MV-4-11 (cell line): Measurements from ENCODE around the gene ARPIN.
A peak's percentile ranks its signal among the peaks of the same experiment; 100 is the strongest.
"Not testable (repeated sequence)": the region's sequence is repeated elsewhere in the genome, so short reads cannot be mapped to it uniquely, and the experiment has no call there.

Source experiments
- DNase-seq: peaks from one replicate; lab custom pipeline; 2025; lab: John Stamatoyannopoulos, UW

ARPIN gene

GRCh38 chr15:89910891-89911626 lies 1.7 kb downstream of the ARPIN start:
- DNase-seq = peak; percentile 77

DNA sequence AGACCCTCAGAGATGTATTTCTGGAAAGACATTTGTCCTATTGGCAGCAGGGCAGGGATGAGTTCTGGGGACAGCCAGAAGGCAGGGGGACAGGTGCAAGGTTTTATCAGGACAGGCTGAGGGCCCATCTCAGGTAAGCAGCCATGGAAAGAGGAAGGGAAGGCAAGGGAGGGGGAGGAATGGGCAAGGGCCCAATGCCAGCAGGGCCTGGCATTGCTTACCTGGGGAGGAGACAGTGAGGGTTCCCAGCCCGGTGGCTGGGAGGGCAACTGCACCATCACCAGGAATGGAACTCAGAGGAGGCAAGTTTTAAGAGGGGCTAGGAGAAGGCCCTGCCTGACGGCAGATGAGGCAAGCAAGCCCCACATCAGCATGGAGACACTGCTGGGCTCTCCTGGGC lies 3.1 kb downstream of the ARPIN start:
- DNase-seq = no peak

DNA sequence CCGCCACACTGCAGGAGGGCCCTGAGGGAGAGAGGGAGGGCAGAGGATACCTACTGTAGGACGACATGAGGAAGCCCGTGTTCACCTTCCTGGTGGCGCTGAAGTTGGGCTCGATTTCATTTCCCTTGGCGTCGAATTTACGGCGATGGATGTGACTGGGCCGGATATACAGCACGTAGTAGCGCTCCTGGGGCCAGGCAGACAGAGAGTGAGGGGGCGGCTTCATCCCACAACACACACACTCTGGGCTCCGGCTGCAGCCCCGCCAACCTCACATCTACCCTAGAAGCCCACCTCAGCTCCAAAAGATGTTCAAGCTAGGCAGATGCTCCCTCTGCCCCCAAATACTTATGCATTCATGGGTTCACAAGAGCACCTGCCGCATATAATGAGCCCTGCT lies 4.5 kb downstream of the ARPIN start:
- no peak for DNase-seq

DNA sequence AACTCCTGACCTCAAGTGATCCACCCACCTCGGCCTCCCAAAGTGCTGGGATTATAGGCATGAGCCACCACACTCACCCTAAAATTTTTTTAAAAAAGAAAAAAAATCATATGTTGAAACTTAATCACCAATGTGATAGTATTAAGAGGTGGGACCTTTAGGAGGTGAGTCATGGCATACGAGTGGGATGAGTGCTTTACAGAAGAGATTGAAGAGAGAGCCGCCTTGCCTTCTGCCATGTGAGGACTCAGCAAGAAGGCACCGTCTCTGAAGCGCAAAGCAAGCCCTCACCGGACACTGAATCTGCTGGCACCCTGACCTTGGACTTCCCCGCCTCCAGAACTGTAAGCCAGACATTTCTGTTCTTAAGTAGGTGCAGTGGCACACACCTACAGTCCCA lies 5.5 kb downstream of the ARPIN start:
- no peak for DNase-seq

DNA sequence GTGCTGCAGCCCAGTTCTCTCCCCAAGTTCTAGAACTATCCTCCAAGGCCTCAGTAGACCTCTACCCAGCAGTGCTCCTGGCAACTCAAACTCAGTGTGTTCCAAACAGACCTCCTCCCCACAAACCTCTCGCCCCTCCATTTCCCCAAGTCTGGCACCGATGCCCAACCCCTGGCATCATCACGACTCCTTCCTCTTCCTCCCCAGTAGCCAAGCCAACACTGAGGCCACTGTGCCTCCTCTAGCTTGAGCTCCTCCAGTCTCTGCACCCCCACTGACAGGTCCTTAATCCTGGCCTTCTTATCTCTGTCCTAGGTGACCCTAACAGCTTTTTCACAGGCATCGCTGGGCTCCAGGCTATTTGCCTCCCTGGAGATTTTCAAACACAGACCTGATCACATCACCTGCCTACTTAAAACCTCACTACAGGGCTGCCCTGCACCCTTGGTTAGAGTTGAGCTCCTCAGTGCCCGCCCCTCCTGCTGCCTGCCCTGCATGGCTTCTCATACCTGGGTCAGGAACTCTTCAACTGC lies 6.8 kb downstream of the ARPIN start:
- DNase-seq = no peak

- no peak for DNase-seq
Measured at GRCh38 chr15:89904519-89904918, 8.2 kb downstream of the ARPIN start.

DNA sequence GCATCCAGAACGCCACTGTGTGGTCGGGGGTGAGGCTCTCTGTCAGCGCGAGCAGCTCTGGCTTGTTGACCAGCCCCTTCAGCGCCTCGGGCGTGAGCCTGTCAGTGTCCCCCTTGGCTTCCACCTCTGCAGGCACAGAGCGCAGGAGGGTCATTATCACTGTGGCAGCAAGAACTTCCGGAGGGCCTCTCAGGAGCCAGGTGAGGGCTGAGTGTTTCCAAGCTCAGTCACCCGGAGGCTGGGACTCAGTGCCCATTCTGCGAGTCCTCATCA lies 9.0 kb downstream of the ARPIN start:
- DNase-seq = no peak

GRCh38 chr15:89903015-89903857 lies 9.5 kb downstream of the ARPIN start:
- no peak for DNase-seq

DNA sequence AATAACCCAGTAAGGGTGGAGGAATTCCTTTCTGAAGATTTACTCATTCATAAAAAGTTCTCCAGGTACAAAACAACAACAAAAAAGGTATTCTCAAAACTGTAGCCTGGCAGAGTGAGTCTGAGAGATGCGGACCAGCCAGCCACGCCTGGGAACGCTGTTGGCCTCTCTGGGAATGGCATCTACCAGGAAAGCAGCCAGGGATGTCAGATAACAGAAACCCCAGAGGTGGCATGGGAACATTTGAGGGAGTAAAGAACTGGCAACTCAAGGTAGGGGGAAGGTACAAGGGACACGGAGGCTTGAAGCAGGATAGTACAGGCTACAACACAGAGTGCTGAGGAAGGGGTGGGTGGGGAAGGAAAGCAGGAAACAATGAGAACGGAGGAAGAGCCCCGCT lies 11.9 kb downstream of the ARPIN start:
- no peak for DNase-seq

DNA sequence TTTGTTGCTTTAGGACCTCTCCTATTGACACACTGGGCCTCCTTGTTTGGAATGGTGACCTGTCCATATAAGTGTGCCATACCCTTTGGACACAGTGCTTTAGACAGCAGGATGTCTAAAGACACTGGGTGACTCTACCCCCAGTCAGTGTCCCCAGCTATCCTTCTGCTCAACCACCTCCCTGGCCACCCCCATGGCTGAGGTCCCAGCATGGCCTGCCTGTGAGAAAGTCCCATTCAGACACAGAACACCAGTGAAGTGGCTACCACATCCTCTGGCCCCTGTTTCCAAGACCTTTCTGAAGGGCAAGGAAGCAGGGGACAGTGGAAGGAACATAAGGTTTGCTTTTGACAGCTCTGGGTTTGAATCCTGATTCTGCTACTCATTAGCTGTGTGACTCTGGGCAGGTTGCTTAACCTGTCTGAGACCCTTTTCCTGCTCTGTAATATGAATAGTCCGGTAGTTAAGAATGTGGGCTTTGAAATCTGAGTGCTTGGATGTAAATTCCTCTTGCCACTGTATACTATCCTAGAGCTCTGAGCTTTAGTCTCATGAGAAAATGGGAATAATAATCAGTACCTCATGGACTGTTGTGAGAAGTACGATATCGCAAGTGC lies 12.7 kb downstream of the ARPIN start:
- DNase-seq = no peak

GRCh38 chr15:89899295-89899945 lies 13.3 kb downstream of the ARPIN start:
- DNase-seq = peak; percentile 96

- peak; percentile 47 for DNase-seq
Measured at GRCh38 chr15:89898614-89899294, 14.0 kb downstream of the ARPIN start.

- no peak for DNase-seq
Measured at GRCh38 chr15:89898146-89898545, 14.6 kb downstream of the ARPIN start.

GRCh38 chr15:89893696-89894447 lies 18.9 kb downstream of the ARPIN start, which contains the start of gene AP3S2:
TSS of gene AP3S2 (minus strand) at chr15:89893994. CDS start at chr15:89893949, 45 bp downstream.
- peak; percentile 89 for DNase-seq

DNA sequence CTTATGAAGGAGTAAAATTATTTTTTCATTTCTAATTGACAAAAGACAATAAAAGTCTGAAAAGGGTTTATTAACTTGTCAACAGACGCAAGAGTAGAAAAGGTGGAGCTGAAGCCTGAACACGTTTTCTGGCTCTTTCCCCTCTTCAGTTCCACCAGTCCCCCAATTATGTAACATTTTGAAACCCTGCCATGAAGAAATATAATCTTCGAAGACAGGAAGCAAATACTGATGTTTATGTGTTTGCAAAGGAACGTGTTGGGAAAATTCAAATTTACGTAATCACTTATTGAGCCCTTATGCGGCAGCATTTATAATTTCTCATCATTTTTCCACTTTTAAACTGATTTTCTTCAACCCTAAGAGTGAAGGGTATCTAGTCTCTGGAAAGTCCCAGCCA lies 19.7 kb downstream of the ARPIN start:
- peak; percentile 9 for DNase-seq

DNA sequence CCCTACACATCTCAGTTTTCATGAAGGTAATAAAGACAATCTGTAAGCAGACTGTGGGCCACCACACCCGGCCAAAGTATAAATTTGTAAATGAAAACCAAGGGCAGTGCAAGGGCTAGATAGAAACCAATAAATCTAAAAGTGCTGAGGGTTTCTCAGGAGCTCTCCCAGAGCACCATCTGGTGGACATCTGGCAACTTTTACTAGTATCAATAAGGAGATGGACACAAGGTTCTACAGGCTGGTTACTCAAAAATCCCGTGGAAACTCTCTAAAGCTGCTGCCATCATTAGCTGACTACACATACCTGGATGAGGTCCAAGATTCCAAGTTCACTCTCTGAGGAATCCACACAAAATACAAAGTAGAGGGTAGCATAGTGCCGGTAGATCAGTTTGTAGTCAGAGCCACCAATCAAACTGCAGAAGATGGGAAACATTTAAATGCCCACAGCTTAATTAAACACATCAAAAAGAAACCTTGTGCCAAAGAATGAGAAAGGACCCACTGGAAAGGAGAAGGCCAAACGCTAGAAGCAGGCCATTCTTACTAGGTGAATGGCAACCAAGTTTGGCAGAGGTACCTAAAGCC lies 24.4 kb downstream of the ARPIN start:
- peak; percentile 40 for DNase-seq

- no peak for DNase-seq
Measured at GRCh38 chr15:89885611-89886010, 27.1 kb downstream of the ARPIN start.

DNA sequence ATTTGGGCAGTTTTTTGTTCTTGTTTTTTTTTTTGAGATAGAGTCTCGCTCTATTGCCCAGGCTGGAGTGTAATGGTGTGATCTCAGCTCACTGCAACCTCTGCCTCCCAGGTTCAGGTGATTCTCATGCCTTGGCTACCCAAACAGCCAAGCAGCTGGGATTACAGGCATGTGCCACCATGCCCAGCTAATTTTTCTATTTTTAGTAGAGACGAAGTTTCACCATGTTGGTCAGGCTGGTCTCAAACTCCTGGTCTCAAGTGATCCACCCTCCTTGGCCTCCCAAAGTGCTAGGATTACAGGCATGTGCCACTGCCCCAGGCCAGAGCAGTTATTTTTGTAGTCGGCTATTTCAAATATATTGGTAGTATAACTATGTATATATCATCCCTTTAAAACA lies 27.6 kb downstream of the ARPIN start:
- not testable (repeated sequence) for DNase-seq

GRCh38 chr15:89883518-89883917 lies 29.2 kb downstream of the ARPIN start:
- no peak for DNase-seq

GRCh38 chr15:89880727-89881126 lies 32.0 kb downstream of the ARPIN start:
- DNase-seq = no peak

GRCh38 chr15:89878323-89878722 lies 34.4 kb downstream of the ARPIN start:
- no peak for DNase-seq
